ENCODE results near the gene NRIP1. TPM values are rescaled to one million over a fixed set of nuclear protein-coding genes. Genes with fewer than 3 reads are reported as not detected.

NRIP1 gene
- total and polyA plus RNA-seq, 2 donors (not counting 3 experiments of a cell fraction or from before 2014, with no cell fraction given): 2.8 to 24.0 TPM

- POLR2A ChIA-PET: no interaction called here
- Histone ChIP-seq H3K9me1 (replicated peaks; ENCODE audit: control insufficient read depth, extremely low read depth, insufficient read depth, low read length) (no peaks in the 10 kb centered on the region), H3K9ac (replicated peaks; ENCODE audit: extremely low read depth, insufficient read depth, low read length) (no peak overlapping the region), H3K9me3 (replicated peaks; ENCODE audit: control insufficient read depth, insufficient read depth, low read length) (no peaks in the 10 kb centered on the region), H3K36me3 (ENCODE audit: control insufficient read depth in 2 of 2, extremely low read depth in 1 of 2, insufficient read depth in 2 of 2, low read length in 2 of 2) (no peaks in the 10 kb centered on the region), H3K4me1 (ENCODE audit: control insufficient read depth, extremely low read depth, insufficient read depth, low read length) (no peaks in the 10 kb centered on the region), H3K27ac (ENCODE audit: insufficient read depth, low read depth, low read length) (no peak overlapping the region), H3K79me2 (ENCODE audit: control insufficient read depth, insufficient read depth, low read length) (no peaks in the 10 kb centered on the region), H3K4me3 (replicated peaks in 1 of 3; ENCODE audit: insufficient read depth in 1 of 3, low read depth in 1 of 3, low read length in 3 of 3) (no peak overlapping the region), H3K4me2 (ENCODE audit: insufficient read depth, low read length) (no peak overlapping the region), H3K27me3 (ENCODE audit: control insufficient read depth in 2 of 2, insufficient read depth in 2 of 2, low read length in 2 of 2) (no peaks in the 10 kb centered on the region), H4K20me1 (replicated peaks; ENCODE audit: control insufficient read depth, extremely low read depth, insufficient read depth, low read length) (no peaks in the 10 kb centered on the region), H2AFZ (ENCODE audit: low read depth, low read length) (no peak overlapping the region)
- DNase-seq (ENCODE audit: low read depth, low spot score) (no peak), FAIRE-seq (no peak)
- dilution Hi-C loops (cut with MboI; ENCODE audit: extremely low pct_ligation_motif_present, low sequenced_read_pairs): no loop called here
- CTCF ChIA-PET: no interaction called here
- intact Hi-C loops (cut with micrococcal nuclease): no loop called here
- TF ChIP-seq GATA2 (IDR thresholded peaks at IDR 0.05; ENCODE audit: insufficient read depth, insufficient read length, low read depth, low read length): no peak
- no TSS peak for BruUV-seq (replicated peaks)
Observed at GRCh38 chr21:15080526-15080925, 15.7 kb upstream of the NRIP1 start.

- H3K9me1 ChIP-seq (replicated peaks; ENCODE audit: control insufficient read depth, extremely low read depth, insufficient read depth, low read length): no peaks in the 10 kb centered on the region
- no peak for TF ChIP-seq POLR2AphosphoS5 (IDR thresholded peaks at IDR 0.05; ENCODE audit: insufficient read depth, low read depth, low read length)
- no peak for TF ChIP-seq EZH2 (IDR thresholded peaks at IDR 0.05; ENCODE audit: borderline replicate concordance, low read depth, low read length, severe bottlenecking)
- no peak for TF ChIP-seq JUN (IDR thresholded peaks at IDR 0.05; ENCODE audit: borderline replicate concordance, insufficient read depth, insufficient read length, low read depth)
- TF ChIP-seq MAX (IDR thresholded peaks at IDR 0.05; ENCODE audit: insufficient read depth, insufficient read length): no peak
- TF ChIP-seq MYC (IDR thresholded peaks at IDR 0.05; ENCODE audit: low read depth, low read length): no peak
- no peak for TF ChIP-seq GATA2 (IDR thresholded peaks at IDR 0.05; ENCODE audit: insufficient read depth, insufficient read length, low read depth, low read length)
- no peak for TF ChIP-seq FOS (IDR thresholded peaks at IDR 0.05; ENCODE audit: borderline replicate concordance, insufficient read depth, low read length)
- no peak for TF ChIP-seq POLR2A (IDR thresholded peaks at IDR 0.05; ENCODE audit: low read depth, low read length)
- TF ChIP-seq CTCF (IDR thresholded peaks at IDR 0.05; ENCODE audit: extremely low read depth in 1 of 2, insufficient read depth in 1 of 2, low read depth in 1 of 2, low read length in 2 of 2): no peak
- CTCF ChIA-PET: no interaction called here
- no peak for FAIRE-seq
- no peak overlapping the region for H3K9ac ChIP-seq (replicated peaks; ENCODE audit: extremely low read depth, insufficient read depth, low read length)
- H2AFZ ChIP-seq (ENCODE audit: low read depth, low read length): no peak overlapping the region
- no peak overlapping the region for H3K4me3 ChIP-seq (replicated peaks in 1 of 3; ENCODE audit: insufficient read depth in 1 of 3, low read depth in 1 of 3, low read length in 3 of 3)
- H3K27me3 ChIP-seq (ENCODE audit: control insufficient read depth in 2 of 2, insufficient read depth in 2 of 2, low read length in 2 of 2): no peaks in the 10 kb centered on the region
- no TSS peak for BruUV-seq (replicated peaks)
- no peaks in the 10 kb centered on the region for H3K79me2 ChIP-seq (ENCODE audit: control insufficient read depth, insufficient read depth, low read length)
- dilution Hi-C loops (cut with MboI; ENCODE audit: extremely low pct_ligation_motif_present, low sequenced_read_pairs) (no loop called here), intact Hi-C loops (cut with micrococcal nuclease) (no loop called here)
- H3K4me2 ChIP-seq (ENCODE audit: insufficient read depth, low read length): no peak overlapping the region
- no peaks in the 10 kb centered on the region for H4K20me1 ChIP-seq (replicated peaks; ENCODE audit: control insufficient read depth, extremely low read depth, insufficient read depth, low read length)
- no peaks in the 10 kb centered on the region for H3K4me1 ChIP-seq (ENCODE audit: control insufficient read depth, extremely low read depth, insufficient read depth, low read length)
- H3K27ac ChIP-seq (ENCODE audit: insufficient read depth, low read depth, low read length): no peak overlapping the region
- POLR2A ChIA-PET: no interaction called here
- no peaks in the 10 kb centered on the region for H3K9me3 ChIP-seq (replicated peaks; ENCODE audit: control insufficient read depth, insufficient read depth, low read length)
- no peaks in the 10 kb centered on the region for H3K36me3 ChIP-seq (ENCODE audit: control insufficient read depth in 2 of 2, extremely low read depth in 1 of 2, insufficient read depth in 2 of 2, low read length in 2 of 2)
- no peak for DNase-seq (ENCODE audit: low read depth, low spot score)
Observed at GRCh38 chr21:15079269-15079668, 14.5 kb upstream of the NRIP1 start.

Measured in endothelial cell of umbilical vein (primary cell).